ENCODE data around the gene XBP1. TPM values are rescaled to one million over a fixed set of nuclear protein-coding genes. Genes with fewer than 3 reads are reported as not detected.
"Not testable (repeated sequence)": the region's sequence is repeated elsewhere in the genome, so short reads cannot be mapped to it uniquely, and the experiment has no call there.

Gene XBP1
- 45.2 TPM for total RNA-seq

- peak; percentile 98 to 99 for DNase-seq (ENCODE audit: low spot score in 2 of 2)
- no peak for FAIRE-seq
Observed at GRCh38 chr22:28800308-28801041, at the start of gene XBP1. XBP1 (minus strand) TSS chr22:28800569.

DNA sequence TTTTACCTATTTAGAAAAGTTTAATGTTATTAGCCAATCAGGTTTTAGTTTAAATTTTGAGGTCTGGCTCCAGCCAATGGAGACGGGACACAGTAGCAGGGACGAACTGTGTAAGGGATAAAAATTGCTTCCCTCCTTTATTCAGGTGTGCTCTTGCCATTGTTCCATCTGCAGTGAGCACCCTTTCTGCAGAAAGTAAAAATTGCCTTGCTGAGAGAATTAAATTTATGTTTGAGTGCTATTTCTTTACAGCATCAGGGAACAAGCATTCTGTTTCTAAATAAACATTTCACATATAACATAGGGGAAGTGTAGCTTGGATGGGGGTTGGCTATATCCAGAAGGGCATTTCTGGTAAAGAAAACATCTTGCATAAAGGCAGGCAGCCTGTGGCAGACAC is 46.6 kb upstream of the XBP1 start:
- DNase-seq (ENCODE audit: low spot score in 2 of 2) (no peak), FAIRE-seq (no peak)

- not testable (repeated sequence) for FAIRE-seq; DNase-seq (ENCODE audit: low spot score in 2 of 2)
Observed at GRCh38 chr22:28844277-28844676, 43.9 kb upstream of the XBP1 start.

DNA sequence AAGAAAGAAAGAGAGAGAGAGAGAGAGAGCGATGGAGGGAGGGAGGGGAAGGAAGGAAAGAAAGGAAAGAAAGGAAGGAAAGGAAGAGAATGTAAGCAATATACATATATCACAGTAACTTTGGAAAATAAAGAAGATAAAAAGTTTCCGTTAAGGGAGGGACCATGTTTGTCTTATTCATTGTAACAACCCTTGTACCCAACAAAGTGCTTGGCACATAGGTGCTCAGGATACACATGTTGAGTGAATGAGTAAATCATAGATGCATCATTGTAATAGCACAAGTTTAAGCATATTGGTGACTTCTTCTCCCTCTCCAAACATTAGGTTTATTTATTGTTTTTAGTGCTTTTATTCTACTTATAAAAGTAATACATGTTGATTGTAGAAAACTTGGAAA is 43.3 kb upstream of the XBP1 start:
- DNase-seq (ENCODE audit: low spot score in 2 of 2) (no peak), FAIRE-seq (no peak)

- no peak for DNase-seq (ENCODE audit: low spot score in 2 of 2)
- no peak for FAIRE-seq
Observed at GRCh38 chr22:28841111-28841510, 40.7 kb upstream of the XBP1 start.

DNA sequence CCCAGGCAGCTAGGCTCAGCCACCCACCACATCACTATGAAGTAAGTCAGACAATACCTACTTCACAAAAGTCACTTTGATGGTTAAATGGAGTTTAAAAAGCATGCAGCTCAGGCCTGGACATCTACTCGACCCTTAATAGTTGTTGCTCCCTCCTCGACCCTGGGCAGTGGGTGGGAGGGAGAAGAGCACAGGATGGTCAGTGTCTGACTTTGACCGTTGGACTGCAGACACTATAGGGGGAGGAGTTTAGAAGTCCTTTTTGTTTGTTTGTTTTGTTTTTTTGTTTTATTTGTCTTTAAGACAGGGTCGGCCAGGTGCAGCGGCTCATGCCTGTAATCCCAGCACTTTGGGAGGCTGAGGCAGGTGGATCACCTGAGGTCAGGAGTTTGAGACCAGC is 38.6 kb upstream of the XBP1 start:
- FAIRE-seq: no peak

DNA sequence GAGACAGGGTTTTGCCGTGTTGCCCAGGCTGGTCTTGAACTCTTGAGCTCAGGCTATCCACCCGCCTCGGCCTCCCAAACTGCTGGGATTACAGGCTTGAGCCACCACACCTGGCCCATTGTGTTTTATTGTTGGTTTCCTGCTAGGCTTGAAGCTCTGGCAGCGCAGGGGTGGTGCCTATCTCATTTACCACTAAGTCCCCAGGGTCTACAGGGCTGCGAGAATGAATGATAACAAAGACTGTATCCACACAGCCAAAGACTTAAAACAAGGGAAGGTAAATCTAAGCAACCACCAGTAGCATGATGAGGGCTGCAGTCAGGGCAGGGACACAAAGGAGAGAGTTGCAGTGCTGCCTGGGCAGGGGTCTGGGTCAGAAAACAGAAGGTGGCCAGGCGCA is 37.3 kb upstream of the XBP1 start:
- no peak for FAIRE-seq

More for the DNA sequence above, 38.6 kb upstream of the XBP1 start:
- no peak for DNase-seq (ENCODE audit: low spot score in 2 of 2)

GRCh38 chr22:28835630-28836189 is 35.3 kb upstream of the XBP1 start:
- FAIRE-seq (no peak), DNase-seq (ENCODE audit: low spot score in 2 of 2) (no peak)

More for the DNA sequence above, 37.3 kb upstream of the XBP1 start:
- DNase-seq (ENCODE audit: low spot score in 2 of 2): no peak

DNA sequence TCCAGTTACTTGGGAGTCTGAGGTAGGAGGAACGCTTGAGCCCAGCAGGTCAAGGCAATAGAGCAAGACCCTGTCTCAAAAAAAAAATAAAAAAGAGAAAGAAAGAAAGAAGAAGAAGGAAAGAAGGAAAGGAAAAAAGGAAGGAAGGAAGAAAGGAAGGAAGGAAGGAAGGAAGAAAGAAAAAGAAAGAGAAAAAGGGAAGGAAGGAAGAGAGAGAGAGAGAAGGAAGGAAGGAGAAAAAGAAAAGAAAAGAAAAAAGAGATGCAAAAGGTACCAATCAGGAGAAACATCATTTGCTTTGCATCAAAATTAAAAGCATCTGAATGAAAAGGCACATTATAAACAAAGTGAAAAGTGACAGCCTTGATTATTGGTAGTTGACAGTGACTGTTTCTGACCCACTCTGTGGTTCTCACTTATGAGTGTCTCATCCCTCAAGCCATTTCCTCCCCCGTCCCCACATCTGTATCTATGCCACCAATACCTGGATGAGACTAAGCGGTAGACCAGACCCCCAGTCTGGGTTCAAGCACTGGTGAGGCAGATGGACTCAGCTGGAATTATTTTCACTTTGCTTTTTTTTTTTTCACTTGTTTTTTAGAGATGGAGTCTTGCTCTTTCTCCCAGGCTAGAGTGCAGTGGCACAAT is 33.0 kb upstream of the XBP1 start:
- DNase-seq (ENCODE audit: low spot score in 2 of 2) (no peak), FAIRE-seq (no peak)

DNA sequence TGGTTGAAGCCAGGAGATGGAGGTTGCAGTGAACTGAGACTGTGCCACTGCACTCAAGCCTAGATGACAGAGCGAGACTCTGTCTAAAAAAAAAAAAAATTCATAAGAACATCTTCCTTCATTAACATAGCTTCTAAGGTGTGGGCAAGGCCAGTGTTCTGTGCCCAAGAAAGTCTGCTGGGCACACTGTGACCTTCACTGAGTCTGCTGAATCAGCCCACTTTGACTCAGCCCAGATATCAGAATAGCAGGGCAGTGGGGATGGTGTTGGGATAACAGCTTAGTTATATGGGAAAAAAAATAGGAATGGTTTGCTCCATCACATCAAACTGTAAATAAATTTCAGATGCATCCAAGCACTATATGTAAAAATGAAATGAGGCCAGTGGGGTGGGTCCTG is 32.4 kb upstream of the XBP1 start:
- FAIRE-seq (no peak), DNase-seq (ENCODE audit: low spot score in 2 of 2) (no peak)

DNA sequence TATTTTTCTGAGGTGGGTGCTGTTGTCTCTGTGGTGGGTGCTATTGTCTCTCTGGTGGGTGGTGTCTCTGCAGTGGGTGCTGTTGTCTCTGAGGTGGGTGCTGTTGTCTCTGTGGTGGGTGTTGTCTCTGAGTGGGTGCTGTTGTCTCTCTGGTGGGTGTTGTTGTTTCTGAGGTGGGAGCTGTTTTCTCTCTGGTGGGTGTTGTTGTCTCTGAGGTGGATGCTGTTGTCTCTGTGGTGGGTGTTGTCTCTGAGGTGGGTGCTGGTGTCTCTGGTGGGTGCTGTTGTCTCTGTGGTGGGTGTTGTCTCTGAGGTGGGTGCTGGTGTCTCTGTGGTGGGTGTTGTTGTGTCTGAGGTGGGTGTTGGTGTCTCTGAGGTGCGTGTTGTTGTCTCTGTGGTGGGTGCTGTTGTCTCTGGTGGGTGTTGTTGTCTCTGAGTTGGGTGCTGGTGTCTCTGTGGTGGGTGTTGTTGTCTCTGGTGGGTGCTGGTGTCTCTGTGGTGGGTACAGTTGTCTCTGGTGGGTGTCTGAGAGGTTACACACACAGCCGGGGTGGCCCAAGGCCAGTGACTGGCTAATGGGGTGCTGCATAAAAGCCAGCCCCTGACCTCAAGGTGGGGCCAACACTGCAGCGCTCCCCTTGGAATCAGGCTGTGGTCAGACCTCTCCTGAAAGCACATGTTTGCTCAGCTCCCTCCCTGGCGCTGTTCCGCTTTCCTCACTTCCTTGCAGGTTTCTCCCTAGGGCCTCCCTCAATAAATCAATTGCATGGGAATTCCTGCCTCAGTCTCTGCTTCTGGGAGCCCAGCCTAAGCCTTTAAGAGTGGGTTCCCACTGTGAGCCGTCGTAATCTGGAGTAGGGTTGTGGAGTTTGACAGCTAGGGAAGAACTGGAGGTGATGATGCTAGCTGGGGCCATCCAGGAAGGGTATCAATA is 31.0 kb upstream of the XBP1 start:
- DNase-seq (ENCODE audit: low spot score in 2 of 2): no peak
- FAIRE-seq: no peak

GRCh38 chr22:28830441-28830840 is 30.1 kb upstream of the XBP1 start:
- DNase-seq (ENCODE audit: low spot score in 2 of 2): no peak
- no peak for FAIRE-seq

- FAIRE-seq (no peak), DNase-seq (ENCODE audit: low spot score in 2 of 2) (peak; percentile 51 to 75)
Observed at GRCh38 chr22:28829358-28830181, 29.2 kb upstream of the XBP1 start.

DNA sequence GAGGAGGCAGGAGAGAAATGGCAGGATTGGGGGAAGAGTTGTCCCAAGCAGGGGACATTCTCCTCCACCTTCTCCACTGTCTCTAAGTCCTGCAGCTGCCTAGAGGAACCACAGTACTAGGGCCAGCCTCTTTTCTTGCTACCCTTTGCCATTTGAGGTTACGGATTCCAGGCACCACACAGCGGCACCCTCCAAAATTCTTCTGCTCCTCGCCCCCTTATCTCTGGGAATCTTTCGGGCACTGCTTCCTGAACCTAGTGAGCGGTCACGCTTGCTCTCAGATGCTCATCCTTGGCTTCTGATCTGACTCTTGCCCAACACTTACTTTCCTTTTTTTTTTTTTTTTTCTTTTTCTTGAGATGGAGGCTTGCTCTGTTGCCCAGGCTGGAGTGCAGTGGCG is 26.6 kb upstream of the XBP1 start:
- no peak for DNase-seq (ENCODE audit: low spot score in 2 of 2)
- FAIRE-seq: no peak

- not testable (repeated sequence) for DNase-seq (ENCODE audit: low spot score in 2 of 2); FAIRE-seq
Observed at GRCh38 chr22:28826430-28826829, 26.1 kb upstream of the XBP1 start.

DNA sequence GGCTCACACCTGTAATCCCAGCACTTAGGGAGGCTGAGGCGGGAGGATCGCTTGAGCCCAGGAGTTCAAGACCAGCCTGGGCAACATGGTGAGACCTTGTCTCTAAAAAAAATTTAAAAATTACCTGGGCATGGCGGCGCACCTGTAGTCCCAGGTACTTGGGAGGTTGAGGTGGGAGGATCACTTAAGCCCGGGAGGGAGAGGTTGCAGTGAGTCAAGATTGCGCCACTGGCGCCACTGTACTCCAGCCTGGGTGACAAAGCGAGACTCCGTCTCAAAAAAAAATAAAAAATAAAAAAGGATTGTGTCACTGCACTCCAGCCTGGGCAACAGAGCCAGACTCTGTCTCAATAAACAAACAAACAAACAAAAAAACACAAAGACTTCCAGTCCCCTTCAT is 24.1 kb upstream of the XBP1 start:
- not testable (repeated sequence) for FAIRE-seq; DNase-seq (ENCODE audit: low spot score in 2 of 2)

- no peak for DNase-seq (ENCODE audit: low spot score in 2 of 2)
- no peak for FAIRE-seq
Observed at GRCh38 chr22:28822930-28823551, 22.7 kb upstream of the XBP1 start.

DNA sequence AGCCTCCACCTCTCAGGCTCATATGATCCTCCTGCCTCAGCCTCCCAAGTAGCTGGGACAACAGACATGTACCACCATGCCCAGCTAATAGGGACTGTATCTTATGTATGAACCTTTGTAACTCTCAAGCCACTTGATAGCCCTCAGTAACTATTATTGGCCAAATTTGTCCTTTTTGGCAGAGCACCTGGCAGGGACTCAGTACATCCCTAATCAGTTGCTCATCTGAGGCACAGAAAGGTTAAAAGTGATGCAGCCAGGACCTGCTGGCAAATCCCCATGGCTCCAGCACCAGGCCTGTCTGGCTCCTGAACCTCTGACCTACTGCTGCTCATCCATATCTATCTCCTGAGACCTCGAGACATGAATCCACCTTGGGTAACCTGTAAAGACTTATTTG is 21.1 kb upstream of the XBP1 start:
- no peak for DNase-seq (ENCODE audit: low spot score in 2 of 2)
- no peak for FAIRE-seq

GRCh38 chr22:28820885-28821284 is 20.5 kb upstream of the XBP1 start:
- DNase-seq (ENCODE audit: low spot score in 2 of 2): no peak

More at GRCh38 chr22:28820885-28821284, 20.5 kb upstream of the XBP1 start:
- FAIRE-seq: no peak

All from frontal cortex (tissue), 4 donors.